Esophagus squamous epithelium (tissue), 5 donors: Measurements from ENCODE around the gene PLEKHG4B. TPM values are rescaled to one million over a fixed set of nuclear protein-coding genes. Genes with fewer than 3 reads are reported as not detected.

ENCODE experiments used
- DNase-seq: peaks from one replicate; lab custom pipeline; 2025; lab: John Stamatoyannopoulos, UW
- H3K27ac ChIP-seq, 4 donors: fragments of 200-600 bp; sonication (generic); one replicate each; pipeline ENCODE4 v1.5.1; 2016 to 2019; ENCODE audit warnings: mild to moderate bottlenecking in 1 of 4
- H3K27me3 ChIP-seq, 4 donors: fragments of 200-600 bp; sonication (generic); 1 replicate in 3 of 4; 2 replicates in 1 of 4; pipeline versions ENCODE4 v1.5.1 to v1.6.0; 2017 to 2021; ENCODE audit warnings: antibody characterized with exemption in 1 of 4
- H3K36me3 ChIP-seq, 3 donors: fragments of 200-600 bp; sonication (generic); one replicate each; pipeline ENCODE4 v1.5.1; 2016 to 2019
- H3K4me1 ChIP-seq, 3 donors: fragments of 200-600 bp; sonication (generic); one replicate each; pipeline ENCODE4 v1.5.1; 2017 to 2019
- H3K4me3 ChIP-seq, 4 donors: fragments of 200-600 bp; sonication (generic); 1 replicate in 3 of 4; 2 replicates in 1 of 4; pipeline ENCODE4 v1.5.1; 2016 to 2019; ENCODE audit warnings: mild to moderate bottlenecking in 2 of 4, moderate library complexity in 1 of 4
- H3K9me3 ChIP-seq, 3 donors: fragments of 200-600 bp; sonication (generic); one replicate each; pipeline ENCODE4 v1.5.1; 2016 to 2019
- CTCF ChIP-seq, 6 experiments: fragments of 450-650 bp in 4 of 6; fragments of 200-600 bp in 2 of 6; sonication (generic) in 2 of 6; IDR thresholded peaks; one replicate each; pipeline ENCODE4 v1.5.1; 2016 to 2019; ENCODE audit warnings: antibody characterized with exemption in 6 of 6, mild to moderate bottlenecking in 4 of 6, moderate library complexity in 4 of 6
- POLR2A ChIP-seq, 4 donors: fragments of 450-650 bp; IDR thresholded peaks; one replicate each; pipeline ENCODE4 v1.6.1; 2017; ENCODE audit warnings: antibody characterized with exemption in 4 of 4, mild to moderate bottlenecking in 4 of 4, moderate library complexity in 3 of 4
- WGBS, 2 donors: methylation state at CpG; one replicate each; pipeline ENCODE4 v1.1.5; 2018; 5-methylcytosine and 5-hydroxymethylcytosine counted together
- intact Hi-C: fragments of 100-400 bp; cut with DNase I; formaldehyde crosslinking; loops from one replicate; pipeline ENCODE4 v1.15.0; 2022
- total RNA-seq, 4 donors: library from RNA; depleted of rRNA; stranded (reverse); fragments of >200 nt; gene quantifications; one replicate each; pipeline ENCODE4 v1.1.0, GENCODE V29; 2016
- donor health status: DM: yes; HTN: yes; CAD: no.

PLEKHG4B gene
- total RNA-seq, 4 donors from 2014 or later: 0.12 to 1.2 (median 0.21) TPM

- no peak for TF ChIP-seq CTCF (IDR thresholded peaks at IDR 0.05)
- no peak for TF ChIP-seq POLR2A (IDR thresholded peaks at IDR 0.05)
- Histone ChIP-seq H3K36me3 (no peaks in the 10 kb centered on the region), H3K27me3 (peaks cover 0 to 99% (median 4%) of the 10 kb centered on the region in 4 donors), H3K4me1 (peaks cover 0 to 13% (median 3%) of the 10 kb centered on the region in 3 donors), H3K9me3 (no peaks in the 10 kb centered on the region), H3K4me3 (no peak overlapping the region), H3K27ac (no peak overlapping the region)
- no peak for DNase-seq
- 84 to 91% methylated on average over 11 of the region's 15 CpGs for WGBS, 2 donors
- intact Hi-C loops: no loop called here
Measured at GRCh38 chr5:93221-93980, 1.4 kb downstream of the PLEKHG4B start.

GRCh38 chr5:94113-94892 lies 2.3 kb downstream of the PLEKHG4B start:
- Histone ChIP-seq H3K27ac (no peak overlapping the region), H3K9me3 (no peaks in the 10 kb centered on the region), H3K4me1 (peaks cover 0 to 13% (median 3%) of the 10 kb centered on the region in 3 donors), H3K36me3 (no peaks in the 10 kb centered on the region), H3K27me3 (peaks cover 0 to 99% (median 4%) of the 10 kb centered on the region in 4 donors), H3K4me3 (no peak overlapping the region)
- DNase-seq: no peak
- intact Hi-C loops: no loop called here
- TF ChIP-seq POLR2A (IDR thresholded peaks at IDR 0.05) (no peak), CTCF (IDR thresholded peaks at IDR 0.05) (no peak)
- 87 to 94% methylated on average over 4 to 9 of the region's 11 CpGs for WGBS, 2 donors

GRCh38 chr5:95241-95980 lies 3.4 kb downstream of the PLEKHG4B start:
- H3K4me3 ChIP-seq: no peak overlapping the region
- TF ChIP-seq POLR2A (IDR thresholded peaks at IDR 0.05) (no peak), CTCF (IDR thresholded peaks at IDR 0.05) (no peak)
- H3K36me3 ChIP-seq: no peaks in the 10 kb centered on the region
- intact Hi-C loops: no loop called here
- no peak for DNase-seq
- H3K27ac ChIP-seq: no peak overlapping the region
- 71 to 89% methylated on average over 10 to 12 of the region's 12 CpGs for WGBS, 2 donors
- peaks cover 0 to 97% (median 4%) of the 10 kb centered on the region in 4 donors for H3K27me3 ChIP-seq
- H3K4me1 ChIP-seq: peaks cover 0 to 13% (median 3%) of the 10 kb centered on the region in 3 donors
- H3K9me3 ChIP-seq: no peaks in the 10 kb centered on the region

- no peaks in the 10 kb centered on the region for H3K9me3 ChIP-seq
- peaks cover 0 to 86% (median 4%) of the 10 kb centered on the region in 4 donors for H3K27me3 ChIP-seq
- H3K4me1 ChIP-seq: peaks cover 0 to 4% (median 0%) of the 10 kb centered on the region in 3 donors
- no peaks in the 10 kb centered on the region for H3K36me3 ChIP-seq
- TF ChIP-seq CTCF (IDR thresholded peaks at IDR 0.05) (no peak), POLR2A (IDR thresholded peaks at IDR 0.05) (no peak)
- WGBS, 2 donors: 80 to 81% methylated on average over 17 of the region's 17 CpGs
- intact Hi-C loops: no loop called here
- no peak overlapping the region for H3K4me3 ChIP-seq
- no peak for DNase-seq
- no peak overlapping the region for H3K27ac ChIP-seq
Measured at GRCh38 chr5:96976-97660, 5.2 kb downstream of the PLEKHG4B start.
